ENCODE measurements around the gene RBM6.

Gene RBM6

DNA sequence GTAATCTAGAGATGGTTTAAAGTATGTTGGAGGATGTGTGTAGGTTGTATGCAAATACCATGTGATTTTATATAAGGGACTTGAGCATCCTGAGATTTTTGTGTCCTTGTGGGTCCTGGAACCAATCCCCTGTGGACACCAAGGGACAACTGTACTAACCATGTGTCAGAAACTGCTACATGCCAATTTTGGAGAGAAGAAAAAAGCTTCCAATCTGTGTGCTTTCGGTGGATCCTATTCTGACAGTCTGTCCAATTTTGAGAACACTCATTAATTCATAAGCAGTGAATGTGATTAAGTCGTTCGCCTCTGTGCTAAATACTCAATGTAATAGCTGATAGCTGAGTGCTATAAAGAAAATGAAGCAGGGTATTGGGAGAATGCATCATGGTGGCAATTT is 61.6 kb downstream of the RBM6 start:
- Mint-ChIP-seq H3K36me3 (ENCODE audit: low read depth) (peaks cover 61% of the 10 kb centered on the region), H3K4me1 (no peaks in the 10 kb centered on the region), H3K27me3 (ENCODE audit: low read depth, poor library complexity) (no peaks in the 10 kb centered on the region), H3K9me3 (no peaks in the 10 kb centered on the region), H3K4me3 (no peak overlapping the region), H3K27ac (no peak overlapping the region)
- DNase-seq, result no peak
- TF ChIP-seq CTCF (IDR thresholded peaks at IDR 0.05), result no peak

DNA sequence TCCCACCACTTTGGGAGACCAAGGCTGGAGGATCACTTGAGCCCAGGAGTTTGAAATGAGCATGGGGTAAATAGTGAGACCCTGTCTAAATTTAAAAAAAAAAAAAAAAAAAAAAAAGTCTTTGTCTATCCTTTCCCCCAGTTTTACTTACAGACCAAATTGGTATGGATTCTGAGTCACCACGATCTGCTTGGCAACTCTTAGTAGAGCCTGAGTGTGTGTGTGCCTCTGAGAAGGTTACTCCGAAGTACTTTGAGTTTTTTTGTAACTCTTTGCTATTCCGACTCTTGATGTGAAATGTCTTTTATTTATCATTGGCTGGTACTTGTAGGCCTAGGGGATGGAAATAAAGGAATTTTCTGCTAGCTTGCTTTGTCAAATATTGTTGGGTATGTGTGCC is 63.3 kb downstream of the RBM6 start:
- H3K4me3 Mint-ChIP-seq, result no peak overlapping the region
- TF ChIP-seq CTCF (IDR thresholded peaks at IDR 0.05), result no peak
- no peaks in the 10 kb centered on the region for H3K4me1 Mint-ChIP-seq
- no peak for DNase-seq
- no peaks in the 10 kb centered on the region for H3K27me3 Mint-ChIP-seq (ENCODE audit: low read depth, poor library complexity)
- peak overlapping the region; percentile 50 for H3K27ac Mint-ChIP-seq
- peaks cover 68% of the 10 kb centered on the region for H3K36me3 Mint-ChIP-seq (ENCODE audit: low read depth)
- no peaks in the 10 kb centered on the region for H3K9me3 Mint-ChIP-seq

GRCh38 chr3:50003824-50004223 is 63.9 kb downstream of the RBM6 start:
- peaks cover 69% of the 10 kb centered on the region for H3K36me3 Mint-ChIP-seq (ENCODE audit: low read depth)
- H3K27ac Mint-ChIP-seq, result no peak overlapping the region

GRCh38 chr3:50008931-50009330 is 69.0 kb downstream of the RBM6 start:
- peaks cover 60% of the 10 kb centered on the region for H3K36me3 Mint-ChIP-seq (ENCODE audit: low read depth)
- no peaks in the 10 kb centered on the region for H3K27me3 Mint-ChIP-seq (ENCODE audit: low read depth, poor library complexity)
- no peak overlapping the region for H3K4me3 Mint-ChIP-seq
- H3K9me3 Mint-ChIP-seq, result no peaks in the 10 kb centered on the region
- H3K27ac Mint-ChIP-seq, result peak overlapping the region; percentile 5
- no peak for TF ChIP-seq CTCF (IDR thresholded peaks at IDR 0.05)
- no peak for DNase-seq
- H3K4me1 Mint-ChIP-seq, result no peaks in the 10 kb centered on the region

More at GRCh38 chr3:50003824-50004223, 63.9 kb downstream of the RBM6 start:
- Mint-ChIP-seq H3K27me3 (ENCODE audit: low read depth, poor library complexity) (no peaks in the 10 kb centered on the region), H3K4me3 (no peak overlapping the region), H3K4me1 (no peaks in the 10 kb centered on the region), H3K9me3 (no peaks in the 10 kb centered on the region)
- DNase-seq, result no peak
- no peak for TF ChIP-seq CTCF (IDR thresholded peaks at IDR 0.05)

GRCh38 chr3:50010959-50011358 is 71.0 kb downstream of the RBM6 start:
- H3K4me1 Mint-ChIP-seq, result no peaks in the 10 kb centered on the region
- peaks cover 56% of the 10 kb centered on the region for H3K36me3 Mint-ChIP-seq (ENCODE audit: low read depth)
- H3K27me3 Mint-ChIP-seq (ENCODE audit: low read depth, poor library complexity), result no peaks in the 10 kb centered on the region

More at GRCh38 chr3:50010959-50011358, 71.0 kb downstream of the RBM6 start:
- peak overlapping the region; percentile 66 for H3K27ac Mint-ChIP-seq
- TF ChIP-seq CTCF (IDR thresholded peaks at IDR 0.05), result no peak
- H3K9me3 Mint-ChIP-seq, result no peaks in the 10 kb centered on the region
- DNase-seq, result no peak
- H3K4me3 Mint-ChIP-seq, result no peak overlapping the region

All from nephron progenitor cell (in vitro differentiated cells).